Common myeloid progenitor, CD34-positive (primary cell): ENCODE results near the gene FRMD4B.

Experiments used
- CTCF ChIA-PET: fragments of 350-600 bp; sonication (Branson Sonifier 250); formaldehyde crosslinking; loops from one replicate; lab custom pipeline; 2021; ENCODE audit warnings: antibody characterized with exemption; lab: Charles Lee
- POLR2A ChIA-PET: fragments of 350-600 bp; sonication (Branson Sonifier 250); formaldehyde crosslinking; loops from one replicate; lab custom pipeline; 2021; ENCODE audit warnings: antibody characterized with exemption; lab: Charles Lee
- DNase-seq, 3 donors: peaks; one replicate each; pipeline versions ENCODE4 v3.0.0 to v3.0.0-alpha.2; 2013
- H3K27ac ChIP-seq, 2 experiments: 1 replicate in 1 of 2; 2 replicates in 1 of 2; pipeline ENCODE4 v1.7.0; 2013; ENCODE audit warnings: inconsistent platforms in 2 of 2, low read length in 2 of 2, mild to moderate bottlenecking in 2 of 2, low read depth in 1 of 2, moderate library complexity in 1 of 2; ENCODE audit not compliant: severe bottlenecking in 2 of 2, insufficient read depth in 1 of 2, poor library complexity in 1 of 2
- H3K27me3 ChIP-seq, 5 experiments: replicated peaks in 2 of 5; 1 replicate in 3 of 5; 2 replicates in 2 of 5; pipeline versions ENCODE4 v1.6.1 to v1.7.0; 2013; ENCODE audit warnings: low read length in 4 of 5, mild to moderate bottlenecking in 2 of 5, moderate library complexity in 2 of 5, inconsistent platforms in 1 of 5; ENCODE audit not compliant: insufficient read depth in 5 of 5, control insufficient read depth in 4 of 5
- H3K36me3 ChIP-seq, 4 experiments: 1 replicate in 2 of 4; 2 replicates in 2 of 4; pipeline versions ENCODE4 v1.6.1 to v1.7.0; 2013; ENCODE audit warnings: low read length in 3 of 4, control low read depth in 1 of 4, mild to moderate bottlenecking in 1 of 4; ENCODE audit not compliant: control insufficient read depth in 4 of 4, insufficient read depth in 4 of 4
- H3K4me1 ChIP-seq, 4 experiments: 1 replicate in 3 of 4; 2 replicates in 1 of 4; pipeline versions ENCODE4 v1.6.1 to v1.7.1; 2013; ENCODE audit warnings: low read length in 3 of 4, mild to moderate bottlenecking in 3 of 4, control low read depth in 1 of 4, inconsistent platforms in 1 of 4, moderate library complexity in 1 of 4; ENCODE audit not compliant: control insufficient read depth in 4 of 4, insufficient read depth in 4 of 4; ENCODE audit errors: control extremely low read depth in 1 of 4
- H3K4me3 ChIP-seq, 7 experiments: 1 replicate in 4 of 7; 2 replicates in 3 of 7; pipeline versions ENCODE4 v1.5.1 to v1.7.0; 2013; ENCODE audit warnings: mild to moderate bottlenecking in 7 of 7, low read length in 6 of 7, moderate library complexity in 6 of 7, inconsistent platforms in 2 of 7, low read depth in 2 of 7, control low read depth in 1 of 7; ENCODE audit not compliant: insufficient read depth in 4 of 7, control insufficient read depth in 1 of 7; ENCODE audit errors: extremely low read depth in 1 of 7
- H3K9me3 ChIP-seq, 5 experiments: 1 replicate in 4 of 5; 2 replicates in 1 of 5; pipeline versions ENCODE4 v1.6.1 to v1.7.1; 2013; ENCODE audit warnings: low read length in 4 of 5, mild to moderate bottlenecking in 2 of 5, inconsistent platforms in 1 of 5, low read depth in 1 of 5, moderate library complexity in 1 of 5; ENCODE audit not compliant: control insufficient read depth in 4 of 5, insufficient read depth in 2 of 5; ENCODE audit errors: control extremely low read depth in 1 of 5
- WGBS: methylation state at CpG from one replicate; pipeline ENCODE4 v1.1.5; 2013; ENCODE audit not compliant: insufficient coverage; 5-methylcytosine and 5-hydroxymethylcytosine counted together

Gene FRMD4B

GRCh38 chr3:69130689-69131088 lies 255.2 kb downstream of the FRMD4B start:
- H3K4me3 ChIP-seq = no peak overlapping the region

GRCh38 chr3:69129531-69129930 lies 256.4 kb downstream of the FRMD4B start:
- DNase-seq = no peak
- WGBS = 20% methylated on average over 1 of the region's 1 CpG
- POLR2A ChIA-PET = no interaction called here
- Histone ChIP-seq H3K4me1 (no peaks in the 10 kb centered on the region), H3K36me3 (no peaks in the 10 kb centered on the region), H3K27ac (no peak overlapping the region), H3K27me3 (no peaks in the 10 kb centered on the region), H3K9me3 (no peaks in the 10 kb centered on the region), H3K4me3 (no peak overlapping the region)
- CTCF ChIA-PET = interaction anchor here (1.3 kb wide), 1 partner anchor 9 kb away, joined by 5 read pairs; no protein-coding TSS in a partner anchor

More at GRCh38 chr3:69130689-69131088, 255.2 kb downstream of the FRMD4B start:
- POLR2A ChIA-PET = no interaction called here
- Histone ChIP-seq H3K36me3 (no peaks in the 10 kb centered on the region), H3K9me3 (no peaks in the 10 kb centered on the region), H3K27ac (no peak overlapping the region), H3K27me3 (no peaks in the 10 kb centered on the region), H3K4me1 (no peaks in the 10 kb centered on the region)
- CTCF ChIA-PET = interaction anchor here (1.4 to 2.4 kb wide), 4 partner anchors 10 to 175 kb away, joined by 4 to 15 read pairs (median 6); no protein-coding TSS in a partner anchor
- no peak for DNase-seq

- CTCF ChIA-PET = interaction anchor here (0.8 to 3.9 kb wide), 2 partner anchors 11 to 294 kb away, joined by 3 to 14 read pairs; no protein-coding TSS in a partner anchor
Observed at GRCh38 chr3:69128509-69128908, 257.4 kb downstream of the FRMD4B start.

GRCh38 chr3:69126999-69127398 lies 258.9 kb downstream of the FRMD4B start:
- DNase-seq = no peak
- Histone ChIP-seq H3K9me3 (no peaks in the 10 kb centered on the region), H3K4me3 (no peak overlapping the region), H3K27me3 (no peaks in the 10 kb centered on the region), H3K27ac (no peak overlapping the region), H3K36me3 (no peaks in the 10 kb centered on the region), H3K4me1 (no peaks in the 10 kb centered on the region)
- ChIA-PET CTCF (interaction anchor here (1.1 to 3.9 kb wide), 4 partner anchors 9 to 179 kb away, joined by 4 to 14 read pairs (median 4); no protein-coding TSS in a partner anchor), POLR2A (no interaction called here)
- 100% methylated on average over 2 of the region's 2 CpGs for WGBS

More at GRCh38 chr3:69128509-69128908, 257.4 kb downstream of the FRMD4B start:
- Histone ChIP-seq H3K27ac (no peak overlapping the region), H3K36me3 (no peaks in the 10 kb centered on the region), H3K4me3 (no peak overlapping the region), H3K9me3 (no peaks in the 10 kb centered on the region), H3K4me1 (no peaks in the 10 kb centered on the region), H3K27me3 (no peaks in the 10 kb centered on the region)
- no peak for DNase-seq
- POLR2A ChIA-PET = no interaction called here

GRCh38 chr3:69126216-69126615 lies 259.7 kb downstream of the FRMD4B start:
- ChIA-PET CTCF (interaction anchor here (0.9 to 3.9 kb wide), 5 partner anchors 8 to 180 kb away, joined by 3 to 14 read pairs (median 4); no protein-coding TSS in a partner anchor), POLR2A (no interaction called here)
- Histone ChIP-seq H3K9me3 (no peaks in the 10 kb centered on the region), H3K27me3 (no peaks in the 10 kb centered on the region), H3K4me3 (no peak overlapping the region), H3K27ac (no peak overlapping the region), H3K36me3 (no peaks in the 10 kb centered on the region), H3K4me1 (no peaks in the 10 kb centered on the region)
- DNase-seq = no peak
- WGBS = 100% methylated on average over 3 of the region's 3 CpGs

- ChIA-PET CTCF (interaction anchor here (1.6 to 9.5 kb wide), 3 partner anchors 19 to 65 kb away, joined by 4 to 96 read pairs (median 5); no protein-coding TSS in a partner anchor), POLR2A (no interaction called here)
- H3K4me1 ChIP-seq = no peaks in the 10 kb centered on the region
- no peak for DNase-seq
- H3K9me3 ChIP-seq = no peaks in the 10 kb centered on the region
- H3K4me3 ChIP-seq = no peak within 1 kb of the TSS
- no peak within 1 kb of the TSS for H3K27ac ChIP-seq
- H3K27me3 ChIP-seq = no peaks in the 10 kb centered on the region
- WGBS = 100% methylated on average over 3 of the region's 3 CpGs
- no peaks in the 10 kb centered on the region for H3K36me3 ChIP-seq
Observed at GRCh38 chr3:69122403-69122802, 263.5 kb downstream of the FRMD4B start, which contains the start of gene LMOD3. Gene LMOD3, minus strand, starts transcription at chr3:69122595. Its CDS starts 209 bp downstream, at chr3:69122386.

- Histone ChIP-seq H3K4me1 (no peaks in the 10 kb centered on the region), H3K27ac (no peak overlapping the region), H3K9me3 (no peaks in the 10 kb centered on the region), H3K36me3 (no peaks in the 10 kb centered on the region), H3K27me3 (no peaks in the 10 kb centered on the region), H3K4me3 (no peak overlapping the region)
- 89% methylated on average over 7 of the region's 8 CpGs for whole genome bisulfite sequencing
- DNase-seq = no peak
- ChIA-PET POLR2A (no interaction called here), CTCF (interaction anchor here (0.6 to 9.5 kb wide), 12 partner anchors 18 to 550 kb away, joined by 3 to 96 read pairs (median 4); partner anchors contain the start of genes ARL6IP5 and TMF1)
Observed at GRCh38 chr3:69121950-69122349, 263.9 kb downstream of the FRMD4B start.
